Smooth muscle cell (in vitro differentiated cells): ENCODE results near the gene ACSS1. TPM values are rescaled to one million over a fixed set of nuclear protein-coding genes. Genes with fewer than 3 reads are reported as not detected.

ENCODE experiments used
- DNase-seq: peaks from one replicate; lab custom pipeline; 2025; ENCODE audit not compliant: unreplicated experiment; lab: John Stamatoyannopoulos, UW
- H2AFZ ChIP-seq: fragments of 200-600 bp; sonication (generic); 2 replicates; pipeline ENCODE4 v1.6.0; 2016; ENCODE audit warnings: antibody characterized with exemption, low read depth, mild to moderate bottlenecking
- H3F3A ChIP-seq: fragments of 200-600 bp; sonication (generic); 2 replicates; pipeline ENCODE4 v1.6.0; 2017; ENCODE audit warnings: antibody characterized with exemption, low read depth
- H3K27ac ChIP-seq: fragments of 200-600 bp; sonication (generic); 2 replicates; pipeline ENCODE4 v1.5.1; 2016; ENCODE audit warnings: low read depth, mild to moderate bottlenecking
- H3K27me3 ChIP-seq: fragments of 200-600 bp; sonication (generic); 2 replicates; pipeline ENCODE4 v1.6.1; 2016; ENCODE audit warnings: low read depth, mild to moderate bottlenecking
- H3K36me3 ChIP-seq: fragments of 200-600 bp; sonication (generic); 2 replicates; pipeline ENCODE4 v1.5.1; 2016; ENCODE audit warnings: low read depth
- H3K4me1 ChIP-seq: fragments of 200-600 bp; sonication (generic); 2 replicates; pipeline ENCODE4 v1.5.1; 2016; ENCODE audit warnings: low read depth
- H3K4me2 ChIP-seq: fragments of 200-600 bp; sonication (generic); 2 replicates; pipeline ENCODE4 v1.6.0; 2016; ENCODE audit warnings: mild to moderate bottlenecking
- H3K4me3 ChIP-seq: fragments of 200-600 bp; sonication (generic); 2 replicates; pipeline ENCODE4 v1.5.1; 2016; ENCODE audit warnings: mild to moderate bottlenecking
- H3K79me2 ChIP-seq: fragments of 200-600 bp; sonication (generic); 2 replicates; pipeline ENCODE4 v1.6.0; 2016; ENCODE audit warnings: low read depth, mild to moderate bottlenecking
- H3K9ac ChIP-seq: fragments of 200-600 bp; sonication (generic); 2 replicates; pipeline ENCODE4 v1.6.0; 2016; ENCODE audit warnings: low read depth
- H3K9me3 ChIP-seq: fragments of 200-600 bp; sonication (generic); replicated peaks from 2 replicates; pipeline ENCODE4 v1.5.1; 2016; ENCODE audit warnings: low read depth
- H4K20me1 ChIP-seq: fragments of 200-600 bp; sonication (generic); 2 replicates; pipeline ENCODE4 v1.6.0; 2016; ENCODE audit warnings: low read depth
- CTCF ChIP-seq: fragments of 200-600 bp; sonication (generic); IDR thresholded peaks from 2 replicates; pipeline ENCODE4 v1.5.1; 2017; ENCODE audit warnings: borderline replicate concordance, mild to moderate bottlenecking, antibody characterized with exemption; ENCODE audit not compliant: insufficient read depth, poor library complexity, severe bottlenecking
- WGBS: methylation state at CpG from one replicate; pipeline ENCODE4 v1.1.7; 2016; ENCODE audit warnings: low lambda C conversion rate; 5-methylcytosine and 5-hydroxymethylcytosine counted together
- polyA plus RNA-seq: library from polyadenylated mRNA; unstranded; fragments of >200 nt; fragmentation: Nextera tagmentation; extraction: Ambion mirVana; gene quantifications from 2 replicates; pipeline ENCODE4 v1.2.1, GENCODE V29; 2016
- total RNA-seq: library from RNA; depleted of rRNA; stranded (reverse); fragments of >200 nt; gene quantifications from 2 replicates; pipeline ENCODE4 v1.2.3, GENCODE V29; 2014

The ACSS1 gene
- total and polyA plus RNA-seq, 2 experiments from 2014 or later, result 2.4 to 2.8 TPM

GRCh38 chr20:25076731-25077609, 19.0 kb upstream of the ACSS1 start:
- Histone ChIP-seq H3F3A (no peaks in the 10 kb centered on the region), H4K20me1 (no peaks in the 10 kb centered on the region), H3K4me1 (no peaks in the 10 kb centered on the region), H3K36me3 (no peaks in the 10 kb centered on the region), H3K9ac (no peak overlapping the region), H2AFZ (no peak overlapping the region), H3K4me2 (peak overlapping the region; percentile 79), H3K9me3 (no peaks in the 10 kb centered on the region), H3K79me2 (no peaks in the 10 kb centered on the region), H3K27ac (no peak overlapping the region), H3K27me3 (peaks cover 91% of the 10 kb centered on the region), H3K4me3 (peak overlapping the region; percentile 21)
- no peak for TF ChIP-seq CTCF
- DNase-seq, result no peak
- 46% methylated on average over 14 of the region's 14 CpGs for WGBS

GRCh38 chr20:25076201-25076600, 18.3 kb upstream of the ACSS1 start:
- TF ChIP-seq CTCF, result no peak
- no peak overlapping the region for H3K9ac ChIP-seq
- no peaks in the 10 kb centered on the region for H4K20me1 ChIP-seq
- H3K27ac ChIP-seq, result no peak overlapping the region
- H3K36me3 ChIP-seq, result no peaks in the 10 kb centered on the region
- DNase-seq, result no peak
- peak overlapping the region; percentile 40 for H3K4me2 ChIP-seq
- H3K27me3 ChIP-seq, result peaks cover 91% of the 10 kb centered on the region
- H2AFZ ChIP-seq, result no peak overlapping the region
- no peaks in the 10 kb centered on the region for H3K4me1 ChIP-seq
- no peaks in the 10 kb centered on the region for H3K9me3 ChIP-seq
- no peaks in the 10 kb centered on the region for H3F3A ChIP-seq
- 33% methylated on average over 2 of the region's 2 CpGs for WGBS
- H3K79me2 ChIP-seq, result no peaks in the 10 kb centered on the region
- no peak overlapping the region for H3K4me3 ChIP-seq

GRCh38 chr20:25073544-25073943, 15.6 kb upstream of the ACSS1 start:
- no peaks in the 10 kb centered on the region for H3K36me3 ChIP-seq
- no peak overlapping the region for H2AFZ ChIP-seq
- no peaks in the 10 kb centered on the region for H4K20me1 ChIP-seq
- peaks cover 91% of the 10 kb centered on the region for H3K27me3 ChIP-seq
- 66% methylated on average over 9 of the region's 9 CpGs for WGBS
- H3K4me3 ChIP-seq, result no peak overlapping the region
- DNase-seq, result no peak
- H3K9ac ChIP-seq, result no peak overlapping the region
- no peaks in the 10 kb centered on the region for H3F3A ChIP-seq
- TF ChIP-seq CTCF, result no peak
- no peak overlapping the region for H3K4me2 ChIP-seq
- H3K27ac ChIP-seq, result no peak overlapping the region
- no peaks in the 10 kb centered on the region for H3K4me1 ChIP-seq
- no peaks in the 10 kb centered on the region for H3K79me2 ChIP-seq
- H3K9me3 ChIP-seq, result no peaks in the 10 kb centered on the region
